ENCODE results near the gene NCOA7. TPM values are rescaled to one million over a fixed set of nuclear protein-coding genes. Genes with fewer than 3 reads are reported as not detected.

Gene NCOA7
- total RNA-seq, 1 experiment from 2014 or later, result 37.3 TPM

- no peak overlapping the region for H3K4me3 ChIP-seq (ENCODE audit: low read depth in 2 of 2, low read length in 2 of 2)
- in situ Hi-C loops (cut with HindIII; ENCODE audit: low pct_unique_long_range_greater_than_20kb, low sequenced_read_pairs) (no loop called here), intact Hi-C loops (cut with micrococcal nuclease; ENCODE audit: unreplicated experiment) (no loop called here)
- POLR2A ChIA-PET, result no interaction called here
- H3K4me1 ChIP-seq (ENCODE audit: control insufficient read depth, insufficient read depth, low read length), result no peaks in the 10 kb centered on the region; the same call in 1 of the 2 replicates
- peaks cover 9% of the 10 kb centered on the region; the same call in 1 of the 2 replicates for H3K27me3 ChIP-seq (ENCODE audit: control insufficient read depth, insufficient read depth, low read length)
- CTCF ChIA-PET, result no interaction called here
- no peaks in the 10 kb centered on the region for H3K36me3 ChIP-seq (ENCODE audit: control insufficient read depth, insufficient read depth, low read length)
- no TSS peak for BruUV-seq (replicated peaks)
- H3K27ac ChIP-seq (ENCODE audit: low read length), result no peak overlapping the region
- ATAC-seq (no peak), DNase-seq (ENCODE audit: low read depth, low spot score) (no peak)
- TF ChIP-seq POLR2AphosphoS5 (IDR thresholded peaks at IDR 0.05; ENCODE audit: low read depth, low read length) (no peak), REST (IDR thresholded peaks at IDR 0.05; ENCODE audit: insufficient read depth in 1 of 2, low read depth in 2 of 2, low read length in 1 of 2) (no peak), SIN3A (IDR thresholded peaks at IDR 0.05; ENCODE audit: borderline replicate concordance, insufficient read depth, low read depth, low read length) (no peak), TCF7L2 (IDR thresholded peaks at IDR 0.05; ENCODE audit: low read depth, low read length) (no peak), CTCF (IDR thresholded peaks at IDR 0.05) (no peak)
- no peaks in the 10 kb centered on the region for H3K9me3 ChIP-seq (ENCODE audit: control insufficient read depth, insufficient read depth, low read depth, low read length)
Measured at GRCh38 chr6:125944896-125945295, 154.1 kb downstream of the NCOA7 start.

GRCh38 chr6:125945378-125946141, 154.8 kb downstream of the NCOA7 start:
- in situ Hi-C loops (cut with HindIII; ENCODE audit: low pct_unique_long_range_greater_than_20kb, low sequenced_read_pairs), result no loop called here
- Histone ChIP-seq H3K4me3 (ENCODE audit: low read depth in 2 of 2, low read length in 2 of 2) (no peak overlapping the region), H3K27ac (ENCODE audit: low read length) (no peak overlapping the region), H3K9me3 (ENCODE audit: control insufficient read depth, insufficient read depth, low read depth, low read length) (no peaks in the 10 kb centered on the region), H3K36me3 (ENCODE audit: control insufficient read depth, insufficient read depth, low read length) (no peaks in the 10 kb centered on the region), H3K27me3 (ENCODE audit: control insufficient read depth, insufficient read depth, low read length) (peaks cover 5% of the 10 kb centered on the region; the same call in 1 of the 2 replicates), H3K4me1 (ENCODE audit: control insufficient read depth, insufficient read depth, low read length) (no peaks in the 10 kb centered on the region; the same call in 1 of the 2 replicates)
- POLR2A ChIA-PET, result no interaction called here
- DNase-seq (ENCODE audit: low read depth, low spot score), result no peak
- CTCF ChIA-PET, result no interaction called here
- BruUV-seq (replicated peaks), result no TSS peak
- no peak for ATAC-seq
- intact Hi-C loops (cut with micrococcal nuclease; ENCODE audit: unreplicated experiment), result no loop called here
- TF ChIP-seq CTCF (IDR thresholded peaks at IDR 0.05) (no peak), POLR2AphosphoS5 (IDR thresholded peaks at IDR 0.05; ENCODE audit: low read depth, low read length) (no peak), TCF7L2 (IDR thresholded peaks at IDR 0.05; ENCODE audit: low read depth, low read length) (no peak), REST (IDR thresholded peaks at IDR 0.05; ENCODE audit: insufficient read depth in 1 of 2, low read depth in 2 of 2, low read length in 1 of 2) (no peak), SIN3A (IDR thresholded peaks at IDR 0.05; ENCODE audit: borderline replicate concordance, insufficient read depth, low read depth, low read length) (no peak)

Measured in Panc1 (cell line).